HepG2 (cell line): ENCODE measurements around the gene MPI. TPM values are rescaled to one million over a fixed set of nuclear protein-coding genes. Genes with fewer than 3 reads are reported as not detected.

Experiments
- BRF2 ChIP-seq: sonication (generic); formaldehyde crosslinking; IDR thresholded peaks from 2 replicates; pipeline ENCODE4 v1.8.1; 2022; ENCODE audit warnings: mild to moderate bottlenecking, missing genetic modification reagents
- FLYWCH1 ChIP-seq: sonication (generic); formaldehyde crosslinking; IDR thresholded peaks from 2 replicates; pipeline ENCODE4 v1.8.1; 2023; ENCODE audit warnings: mild to moderate bottlenecking, missing genetic modification reagents
- HNRNPUL1 ChIP-seq: fragments of 200-400 bp; formaldehyde crosslinking; IDR thresholded peaks from 2 replicates; pipeline ENCODE4 v1.6.1; 2017; ENCODE audit warnings: low read depth, mild to moderate bottlenecking, low read length, moderate library complexity
- LCORL ChIP-seq, 2 experiments: fragments of 450-650 bp in 1 of 2; sonication (generic) in 1 of 2; formaldehyde crosslinking in 1 of 2; IDR thresholded peaks; 2 replicates each; pipeline versions ENCODE4 v1.5.0 to v1.6.1; 2017 to 2020; ENCODE audit warnings: antibody characterized with exemption in 1 of 2, missing genetic modification reagents in 1 of 2
- SETDB1 ChIP-seq: sonication (generic); formaldehyde crosslinking; IDR thresholded peaks from 2 replicates; pipeline ENCODE4 v1.5.1; 2020; ENCODE audit warnings: missing genetic modification reagents, mild to moderate bottlenecking, borderline replicate concordance
- SNRNP70 ChIP-seq: fragments of 200-400 bp; formaldehyde crosslinking; IDR thresholded peaks from 2 replicates; pipeline ENCODE4 v1.6.1; 2017; ENCODE audit warnings: mild to moderate bottlenecking, low read depth, low read length, moderate library complexity
- SP1 ChIP-seq, 2 experiments: fragments of 450-650 bp in 1 of 2; sonication (generic) in 1 of 2; formaldehyde crosslinking in 1 of 2; IDR thresholded peaks; 2 replicates each; pipeline versions ENCODE4 v1.4.0 to v1.6.1; 2016 to 2020; ENCODE audit warnings: missing genetic modification reagents in 1 of 2
- ZNF382 ChIP-seq: sonication (generic); formaldehyde crosslinking; IDR thresholded peaks from 2 replicates; pipeline ENCODE4 v1.5.0; 2020; ENCODE audit warnings: missing genetic modification reagents, mild to moderate bottlenecking, borderline replicate concordance
- ZNF383 ChIP-seq: sonication (generic); formaldehyde crosslinking; IDR thresholded peaks from 2 replicates; pipeline ENCODE4 v1.4.0; 2020; ENCODE audit warnings: missing genetic modification reagents, mild to moderate bottlenecking, borderline replicate concordance
- ZNF749 ChIP-seq: sonication (generic); formaldehyde crosslinking; IDR thresholded peaks from 2 replicates; pipeline ENCODE4 v1.8.0; 2022; ENCODE audit warnings: mild to moderate bottlenecking, missing genetic modification reagents, moderate library complexity, borderline replicate concordance
- ZNF792 ChIP-seq: IDR thresholded peaks from 2 replicates; pipeline ENCODE4 v1.6.1; 2016
- ZNF883 ChIP-seq: sonication (generic); formaldehyde crosslinking; IDR thresholded peaks from 2 replicates; pipeline ENCODE4 v1.5.1; 2020; ENCODE audit warnings: mild to moderate bottlenecking, missing genetic modification reagents; ENCODE audit errors: not compliant biosample characterization
- polyA plus RNA-seq, 8 experiments: library from polyadenylated mRNA; depleted of rRNA in 3 of 8; stranded (reverse) in 7 of 8; unstranded in 1 of 8; fragments of >200 nt; fragmentation: Illumina TruSeq in 4 of 8; extraction: Trizol in 4 of 8; gene quantifications; 2 replicates each; pipeline versions ENCODE4 v1.2.1 to v1.2.3, GENCODE V29; 2011 to 2016; ENCODE audit warnings: low read depth in 4 of 8, missing spikeins in 1 of 8, mixed read lengths in 1 of 8; ENCODE audit not compliant: insufficient read depth in 1 of 8
- total RNA-seq, 5 experiments: library from RNA; depleted of rRNA; stranded (reverse); fragments of >200 nt; fragmentation: Illumina TruSeq; extraction: Trizol; gene quantifications; 2 replicates each; pipeline ENCODE4 v1.2.3, GENCODE V29; 2016; ENCODE audit warnings: low read depth in 1 of 5
- TF ChIP-seq, protein P1 (sequence below): sonication (generic); formaldehyde crosslinking; conservative IDR thresholded peaks from 2 replicates; pipeline ENCODE4 v1.5.0; 2020; ENCODE audit warnings: missing genetic modification reagents
- TF ChIP-seq, protein P2 (sequence below): sonication (generic); formaldehyde crosslinking; IDR thresholded peaks from 2 replicates; pipeline ENCODE4 v1.9.0; 2021; ENCODE audit warnings: mild to moderate bottlenecking, missing genetic modification reagents

MPI gene
- total and polyA plus RNA-seq, 2 of the 13 experiments (the other 11 are each of a cell fraction or from before 2014, with no cell fraction given) = 36.9 to 63.5 TPM

GRCh38 chr15:74873036-74873755 lies 16.6 kb upstream of the MPI start, which contains the start of gene SCAMP2 (continued):
- TF ChIP-seq SP1 (IDR thresholded peaks at IDR 0.05) = no peak
- peak; percentile 80 for TF ChIP-seq SP1 (CRISPR knock-in tag; IDR thresholded peaks at IDR 0.05)
- no peak for TF ChIP-seq ZNF383 (CRISPR knock-in tag)
- TF ChIP-seq SETDB1 (CRISPR knock-in tag) = no peak
- no peak for TF ChIP-seq LCORL (IDR thresholded peaks at IDR 0.05)
- peak; percentile 56 for TF ChIP-seq LCORL (CRISPR knock-in tag; IDR thresholded peaks at IDR 0.05)
- peak; percentile 42 for TF ChIP-seq ZNF883 (CRISPR knock-in tag)
- no peak for TF ChIP-seq BRF2
- TF ChIP-seq, protein P1, sequence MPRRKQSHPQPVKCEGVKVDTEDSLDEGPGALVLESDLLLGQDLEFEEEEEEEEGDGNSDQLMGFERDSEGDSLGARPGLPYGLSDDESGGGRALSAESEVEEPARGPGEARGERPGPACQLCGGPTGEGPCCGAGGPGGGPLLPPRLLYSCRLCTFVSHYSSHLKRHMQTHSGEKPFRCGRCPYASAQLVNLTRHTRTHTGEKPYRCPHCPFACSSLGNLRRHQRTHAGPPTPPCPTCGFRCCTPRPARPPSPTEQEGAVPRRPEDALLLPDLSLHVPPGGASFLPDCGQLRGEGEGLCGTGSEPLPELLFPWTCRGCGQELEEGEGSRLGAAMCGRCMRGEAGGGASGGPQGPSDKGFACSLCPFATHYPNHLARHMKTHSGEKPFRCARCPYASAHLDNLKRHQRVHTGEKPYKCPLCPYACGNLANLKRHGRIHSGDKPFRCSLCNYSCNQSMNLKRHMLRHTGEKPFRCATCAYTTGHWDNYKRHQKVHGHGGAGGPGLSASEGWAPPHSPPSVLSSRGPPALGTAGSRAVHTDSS = no peak
- no peak for TF ChIP-seq HNRNPUL1
- TF ChIP-seq ZNF792 (CRISPR knock-in tag) = no peak
- no peak for TF ChIP-seq ZNF382
- TF ChIP-seq, protein P2, sequence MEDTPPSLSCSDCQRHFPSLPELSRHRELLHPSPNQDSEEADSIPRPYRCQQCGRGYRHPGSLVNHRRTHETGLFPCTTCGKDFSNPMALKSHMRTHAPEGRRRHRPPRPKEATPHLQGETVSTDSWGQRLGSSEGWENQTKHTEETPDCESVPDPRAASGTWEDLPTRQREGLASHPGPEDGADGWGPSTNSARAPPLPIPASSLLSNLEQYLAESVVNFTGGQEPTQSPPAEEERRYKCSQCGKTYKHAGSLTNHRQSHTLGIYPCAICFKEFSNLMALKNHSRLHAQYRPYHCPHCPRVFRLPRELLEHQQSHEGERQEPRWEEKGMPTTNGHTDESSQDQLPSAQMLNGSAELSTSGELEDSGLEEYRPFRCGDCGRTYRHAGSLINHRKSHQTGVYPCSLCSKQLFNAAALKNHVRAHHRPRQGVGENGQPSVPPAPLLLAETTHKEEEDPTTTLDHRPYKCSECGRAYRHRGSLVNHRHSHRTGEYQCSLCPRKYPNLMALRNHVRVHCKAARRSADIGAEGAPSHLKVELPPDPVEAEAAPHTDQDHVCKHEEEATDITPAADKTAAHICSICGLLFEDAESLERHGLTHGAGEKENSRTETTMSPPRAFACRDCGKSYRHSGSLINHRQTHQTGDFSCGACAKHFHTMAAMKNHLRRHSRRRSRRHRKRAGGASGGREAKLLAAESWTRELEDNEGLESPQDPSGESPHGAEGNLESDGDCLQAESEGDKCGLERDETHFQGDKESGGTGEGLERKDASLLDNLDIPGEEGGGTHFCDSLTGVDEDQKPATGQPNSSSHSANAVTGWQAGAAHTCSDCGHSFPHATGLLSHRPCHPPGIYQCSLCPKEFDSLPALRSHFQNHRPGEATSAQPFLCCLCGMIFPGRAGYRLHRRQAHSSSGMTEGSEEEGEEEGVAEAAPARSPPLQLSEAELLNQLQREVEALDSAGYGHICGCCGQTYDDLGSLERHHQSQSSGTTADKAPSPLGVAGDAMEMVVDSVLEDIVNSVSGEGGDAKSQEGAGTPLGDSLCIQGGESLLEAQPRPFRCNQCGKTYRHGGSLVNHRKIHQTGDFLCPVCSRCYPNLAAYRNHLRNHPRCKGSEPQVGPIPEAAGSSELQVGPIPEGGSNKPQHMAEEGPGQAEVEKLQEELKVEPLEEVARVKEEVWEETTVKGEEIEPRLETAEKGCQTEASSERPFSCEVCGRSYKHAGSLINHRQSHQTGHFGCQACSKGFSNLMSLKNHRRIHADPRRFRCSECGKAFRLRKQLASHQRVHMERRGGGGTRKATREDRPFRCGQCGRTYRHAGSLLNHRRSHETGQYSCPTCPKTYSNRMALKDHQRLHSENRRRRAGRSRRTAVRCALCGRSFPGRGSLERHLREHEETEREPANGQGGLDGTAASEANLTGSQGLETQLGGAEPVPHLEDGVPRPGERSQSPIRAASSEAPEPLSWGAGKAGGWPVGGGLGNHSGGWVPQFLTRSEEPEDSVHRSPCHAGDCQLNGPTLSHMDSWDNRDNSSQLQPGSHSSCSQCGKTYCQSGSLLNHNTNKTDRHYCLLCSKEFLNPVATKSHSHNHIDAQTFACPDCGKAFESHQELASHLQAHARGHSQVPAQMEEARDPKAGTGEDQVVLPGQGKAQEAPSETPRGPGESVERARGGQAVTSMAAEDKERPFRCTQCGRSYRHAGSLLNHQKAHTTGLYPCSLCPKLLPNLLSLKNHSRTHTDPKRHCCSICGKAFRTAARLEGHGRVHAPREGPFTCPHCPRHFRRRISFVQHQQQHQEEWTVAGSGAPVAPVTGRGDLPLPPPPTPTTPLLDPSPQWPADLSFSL (CRISPR knock-in tag) = no peak
- no peak for TF ChIP-seq FLYWCH1 (CRISPR knock-in tag)
- TF ChIP-seq ZNF749 (CRISPR knock-in tag) = no peak
- no peak for TF ChIP-seq SNRNP70
